Esophagus mucosa (tissue), 1 donor: ENCODE measurements around the gene USP47. TPM values are rescaled to one million over a fixed set of nuclear protein-coding genes. Genes with fewer than 3 reads are reported as not detected.
A peak's percentile ranks its signal among the peaks of the same experiment; 100 is the strongest.

ENCODE experiments used
- ATAC-seq: fragments of 200-7000 bp; cut with Tn5 transposase; one replicate; pipeline ENCODE4 v1.9.1; 2020
- total RNA-seq: library from RNA; stranded (reverse); gene quantifications from one replicate; pipeline ENCODE4 v1.2.4, GENCODE V29; 2023
- donor health status: DM: yes; HTN: yes; CAD: no.

The USP47 gene
- total RNA-seq, 1 donor from 2014 or later = 26.2 TPM

DNA sequence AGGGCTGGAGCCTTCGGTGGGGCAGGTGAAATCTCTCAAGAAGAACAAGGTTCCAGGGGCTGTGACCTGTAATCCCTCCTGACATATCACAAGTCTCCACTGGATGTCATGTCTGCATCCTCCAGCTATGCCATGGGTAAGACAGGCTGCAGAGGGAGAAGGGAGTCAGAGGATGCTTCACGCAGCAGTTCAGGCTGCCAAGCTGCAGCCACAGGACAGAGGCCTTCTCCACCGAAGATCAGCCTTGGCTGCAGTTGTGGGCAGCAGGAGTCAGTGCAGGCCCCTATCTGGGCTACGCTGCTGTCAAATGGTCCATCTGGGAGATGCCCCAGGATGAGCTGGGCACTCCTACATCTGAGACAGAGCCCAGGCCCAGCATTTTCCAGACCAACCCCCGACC lies 141.7 kb downstream of the USP47 start:
- no peak for ATAC-seq

DNA sequence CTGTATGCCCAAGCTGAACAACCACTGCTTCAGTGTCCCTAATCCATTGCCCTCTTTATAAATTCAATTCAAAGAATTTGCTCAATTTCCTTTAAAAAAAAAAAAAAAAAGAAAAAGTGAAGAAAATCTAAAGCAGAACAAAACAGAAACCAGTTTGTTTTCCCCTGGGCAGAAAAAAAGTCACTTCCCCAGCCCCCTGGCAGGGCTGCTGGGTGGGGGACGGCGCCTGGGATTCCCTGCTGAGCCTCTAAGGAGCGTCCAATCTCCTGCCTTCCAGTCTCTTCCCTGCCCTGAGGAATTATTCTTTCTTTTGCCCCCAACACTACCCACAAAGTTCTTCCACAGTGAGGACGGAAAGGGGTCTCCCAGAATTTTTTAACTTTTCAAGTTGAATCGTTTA lies 142.8 kb downstream of the USP47 start:
- no peak for ATAC-seq

DNA sequence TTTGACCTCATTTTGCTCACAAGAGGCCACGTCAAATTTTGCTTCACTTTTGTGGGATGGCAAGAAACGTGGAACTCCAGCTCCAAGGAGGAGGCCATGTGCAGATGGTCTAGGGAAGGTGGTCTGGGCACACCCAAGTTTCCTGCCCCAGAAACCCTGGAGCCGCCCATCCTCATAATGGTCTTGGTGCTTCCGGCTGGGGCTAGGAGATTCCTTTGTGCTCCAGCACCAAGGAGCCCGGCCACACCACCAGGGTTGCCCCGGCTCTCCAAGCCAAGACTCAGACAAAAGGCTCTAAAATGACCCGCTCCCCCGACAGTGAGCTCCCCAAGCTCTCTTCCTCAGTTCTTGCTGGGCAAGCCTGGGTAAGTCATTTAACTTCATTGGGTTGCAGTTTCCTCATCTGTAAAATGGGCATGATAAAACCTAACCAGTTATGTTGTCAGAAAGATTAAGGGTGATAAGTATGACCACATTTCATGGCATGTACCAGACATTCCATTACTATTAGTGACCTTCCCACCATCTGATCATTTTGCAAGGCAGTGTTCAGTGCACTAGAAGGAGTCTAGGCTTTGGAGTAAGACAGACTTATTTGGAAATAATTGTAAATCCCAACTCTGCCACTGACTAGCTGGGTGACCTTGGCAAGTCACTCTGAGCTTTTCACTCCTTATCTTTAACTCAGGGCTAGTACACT lies 143.4 kb downstream of the USP47 start:
- ATAC-seq = no peak

DNA sequence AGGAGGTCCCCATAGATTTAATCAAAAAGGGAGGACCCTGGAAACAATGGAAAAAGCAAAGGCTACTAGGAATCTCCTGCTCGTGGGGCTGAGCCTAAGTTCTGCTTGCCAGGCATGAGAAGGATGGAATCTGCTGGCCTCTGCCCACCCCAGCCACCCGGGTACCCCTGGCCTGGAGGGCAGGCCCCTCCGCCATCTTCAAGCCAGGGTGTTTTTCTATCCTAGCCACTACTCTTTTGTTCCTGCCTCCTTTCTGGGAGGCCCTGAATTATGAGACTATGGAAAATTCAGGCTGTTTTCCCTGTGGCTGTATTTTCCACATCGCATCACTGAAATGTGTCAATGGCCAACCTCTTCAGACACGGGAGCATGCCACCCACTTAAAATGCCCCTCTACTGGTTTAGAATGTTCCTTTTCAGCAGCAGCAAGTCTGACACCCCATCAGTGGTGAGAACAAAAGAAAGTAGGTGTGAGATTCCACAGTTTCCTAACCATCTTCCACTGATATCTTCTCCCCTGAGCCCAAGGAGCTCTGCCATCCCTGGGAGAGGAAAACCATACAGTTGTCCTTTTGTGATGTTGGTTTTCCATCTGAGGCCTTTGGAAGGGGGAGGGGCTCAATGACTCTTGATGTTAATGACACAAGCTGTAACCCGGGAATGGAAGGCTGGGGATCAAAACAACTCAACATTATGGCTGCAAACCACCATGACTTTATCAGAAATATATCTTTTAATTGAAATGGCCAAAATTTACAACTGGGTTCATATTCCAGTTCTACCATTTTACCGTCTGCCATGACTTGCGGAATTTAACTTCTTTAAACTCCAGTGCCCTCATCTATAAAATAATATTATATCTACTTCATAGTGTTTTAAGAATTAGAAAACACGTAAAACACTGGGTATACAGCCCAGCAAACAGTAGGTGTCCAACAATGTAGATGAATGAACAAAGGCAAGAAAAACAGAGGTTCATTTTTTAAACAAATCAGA lies 144.5 kb downstream of the USP47 start:
- no peak for ATAC-seq

DNA sequence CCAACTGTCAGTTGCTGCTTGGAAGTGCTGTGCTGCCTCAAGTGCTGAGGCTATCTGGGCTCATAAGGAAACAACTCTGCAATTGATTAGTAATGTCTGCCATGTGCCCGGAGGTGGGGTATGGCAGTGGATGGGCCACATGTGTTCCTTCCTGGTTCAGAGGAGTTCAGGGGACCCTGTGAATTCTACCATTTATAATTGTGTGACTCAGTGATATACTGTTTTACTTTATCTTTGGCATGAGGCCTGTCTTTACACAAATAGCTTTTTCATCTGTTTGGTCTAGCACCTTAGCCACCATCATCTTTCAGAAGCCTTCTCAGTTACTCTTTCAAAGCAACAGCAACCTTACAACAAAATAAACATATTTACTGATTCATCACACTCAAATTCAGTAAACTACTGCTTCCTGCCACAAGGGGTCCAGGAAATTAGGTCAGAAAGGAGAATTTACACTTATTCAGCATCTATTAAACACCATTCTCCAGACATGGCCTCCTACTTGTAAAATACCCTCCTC lies 145.8 kb downstream of the USP47 start:
- no peak for ATAC-seq

DNA sequence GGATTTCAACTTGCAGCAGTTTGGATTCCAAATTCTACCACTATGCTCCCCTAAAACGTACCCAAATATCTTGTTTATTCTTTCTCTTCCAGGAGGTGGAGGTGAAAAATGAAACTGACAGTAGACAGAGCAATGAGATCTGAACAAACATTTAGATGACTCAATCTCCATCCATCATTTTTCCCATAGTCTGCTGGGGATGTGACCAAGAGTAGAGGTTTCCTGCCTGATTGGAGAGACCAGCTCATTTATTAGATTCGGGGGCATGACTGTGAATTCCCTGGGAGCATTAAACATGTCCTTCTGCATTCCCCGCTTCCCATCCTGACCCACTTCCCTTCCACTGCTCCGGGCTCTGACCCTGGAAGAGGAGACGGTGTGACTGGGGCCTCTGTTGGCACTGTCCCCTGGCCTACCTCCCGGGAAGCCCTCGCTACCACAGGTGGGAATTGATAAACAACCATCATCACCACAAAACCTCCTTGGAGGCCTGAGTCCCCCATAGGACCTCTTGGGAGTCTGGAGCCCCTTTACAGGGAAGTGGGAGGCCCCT lies 146.4 kb downstream of the USP47 start:
- no peak for ATAC-seq

DNA sequence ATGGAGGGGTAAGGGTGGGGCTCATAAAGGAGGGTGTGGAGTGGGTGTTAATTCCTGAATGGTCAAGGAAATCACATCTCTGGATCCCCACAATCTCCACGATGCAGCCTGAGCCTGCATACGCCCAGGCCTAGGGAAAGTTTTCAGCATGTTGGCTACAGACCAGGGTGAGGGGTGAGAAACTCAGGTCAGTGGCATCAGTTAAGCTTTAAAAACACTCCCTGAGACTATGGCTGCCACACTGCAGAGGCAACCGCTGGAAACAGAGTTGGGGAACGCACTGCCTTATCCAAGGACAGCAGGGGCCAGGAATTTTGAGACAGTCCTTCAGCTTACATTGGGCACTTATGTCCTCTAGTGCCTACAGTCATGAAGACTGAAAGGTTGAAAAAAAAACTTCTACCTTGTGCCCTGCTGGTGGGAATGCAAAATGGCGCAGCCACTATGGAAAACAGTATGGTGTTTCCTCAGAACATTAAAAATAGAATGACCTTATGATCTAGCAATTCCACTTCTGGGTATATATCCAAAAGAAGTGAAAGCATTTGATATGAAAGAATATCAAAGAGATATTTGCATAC lies 147.0 kb downstream of the USP47 start:
- no peak for ATAC-seq

DNA sequence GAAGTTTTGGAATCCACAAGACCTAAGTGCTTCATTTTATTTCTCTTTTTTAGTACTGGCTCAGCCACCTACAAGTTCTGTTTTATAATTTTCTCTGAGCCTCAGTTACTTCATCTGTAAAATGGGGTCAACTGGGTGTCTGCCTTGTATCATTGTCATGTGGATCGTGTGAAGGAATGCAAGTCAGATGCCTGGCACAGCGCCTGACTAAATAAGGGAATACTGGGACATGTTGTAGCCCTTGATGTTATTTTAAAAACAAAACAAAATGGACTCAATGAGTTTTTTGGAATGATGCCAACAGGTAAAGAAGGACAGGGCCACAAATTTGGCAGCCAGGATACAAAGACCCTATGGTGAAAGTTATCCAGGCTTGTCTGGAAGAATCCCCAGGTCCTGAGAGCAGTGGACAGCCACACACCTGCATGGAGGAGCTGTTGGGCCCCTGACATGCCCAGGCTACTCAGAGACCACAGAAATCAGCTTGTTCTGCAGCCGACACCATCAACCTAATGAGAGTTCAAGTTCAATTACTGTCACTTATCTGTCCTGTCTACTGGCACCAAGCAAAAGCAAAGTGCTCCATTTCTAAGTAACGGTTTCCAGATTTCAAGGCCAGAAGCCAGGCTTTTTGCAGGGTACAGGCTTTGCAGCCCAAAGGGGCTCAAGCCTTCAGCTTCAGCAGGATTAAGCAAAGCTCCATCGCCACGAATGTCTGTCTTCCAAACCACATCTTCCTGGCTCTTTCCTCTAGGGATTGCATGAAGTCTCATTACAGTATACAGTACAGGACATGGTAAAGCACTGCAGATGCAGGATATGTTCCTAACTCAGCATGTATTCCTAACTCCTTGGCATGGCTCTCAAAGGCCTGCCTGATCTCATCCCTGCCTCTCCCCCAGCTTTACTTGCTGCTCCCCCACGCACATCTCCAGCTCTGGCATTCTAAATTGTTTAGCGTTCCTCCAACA lies 148.3 kb downstream of the USP47 start:
- no peak for ATAC-seq

DNA sequence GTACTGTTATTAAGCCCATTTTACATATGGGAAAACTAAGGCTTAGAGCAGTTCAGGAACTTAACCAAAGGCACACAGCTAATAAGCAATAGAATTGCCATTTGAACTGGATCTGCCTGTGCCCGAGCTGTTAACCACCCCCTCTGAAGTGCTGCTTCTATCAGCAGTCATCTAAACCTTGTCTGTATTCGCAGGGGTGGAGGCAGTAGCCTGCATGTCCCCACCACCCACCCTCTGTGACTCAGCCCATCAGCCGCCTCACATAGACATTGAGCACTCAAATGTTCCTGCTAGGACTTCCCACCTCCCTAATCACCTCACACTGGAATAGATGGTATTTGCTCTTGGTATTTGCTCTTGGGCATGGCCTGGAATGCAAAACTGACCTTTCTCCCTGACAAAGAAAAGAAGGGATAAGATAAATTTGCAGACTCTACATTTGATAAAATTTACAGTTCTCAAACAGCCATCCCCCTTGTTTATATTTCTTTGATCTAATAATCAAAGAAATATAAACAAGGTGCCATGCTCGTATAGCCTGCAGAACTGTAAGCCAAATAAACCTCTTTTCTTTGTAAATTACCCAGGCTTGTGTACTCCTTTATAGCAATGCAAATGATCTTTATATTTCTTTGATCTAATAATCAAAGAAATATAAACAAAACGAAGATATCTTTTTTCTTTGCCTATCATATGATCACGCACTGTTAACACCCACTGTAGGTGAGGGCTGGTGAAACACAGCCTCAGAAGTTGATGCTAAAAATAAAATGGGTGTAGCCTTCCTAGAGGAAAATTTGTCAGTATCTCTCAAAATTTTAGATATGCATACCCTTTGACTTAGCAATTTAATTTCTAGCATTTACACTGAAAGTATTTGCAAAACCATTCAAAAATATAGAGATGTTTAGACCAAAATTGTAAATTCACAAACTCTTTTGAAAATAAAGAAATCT lies 150.8 kb downstream of the USP47 start:
- no peak for ATAC-seq

DNA sequence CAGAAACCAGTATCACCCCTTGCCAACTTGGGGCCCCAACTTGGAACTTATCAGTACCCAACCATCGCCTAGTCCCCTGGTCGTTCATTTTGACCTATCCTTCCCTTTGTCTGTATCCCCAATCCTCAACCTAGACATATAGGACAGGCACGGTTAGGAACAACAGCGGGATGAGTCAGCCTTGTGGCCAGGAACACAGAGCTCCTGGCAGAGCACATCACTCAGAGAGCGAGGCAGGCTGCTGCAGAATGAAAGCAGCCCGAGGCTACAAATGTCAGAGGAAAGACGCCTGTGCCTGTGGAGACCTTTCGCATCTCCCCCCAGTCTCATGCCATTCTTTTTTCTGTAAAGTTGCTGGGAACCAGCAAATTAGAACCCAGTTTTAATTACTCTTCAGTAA lies 152.1 kb downstream of the USP47 start:
- ATAC-seq = peak; percentile 75

DNA sequence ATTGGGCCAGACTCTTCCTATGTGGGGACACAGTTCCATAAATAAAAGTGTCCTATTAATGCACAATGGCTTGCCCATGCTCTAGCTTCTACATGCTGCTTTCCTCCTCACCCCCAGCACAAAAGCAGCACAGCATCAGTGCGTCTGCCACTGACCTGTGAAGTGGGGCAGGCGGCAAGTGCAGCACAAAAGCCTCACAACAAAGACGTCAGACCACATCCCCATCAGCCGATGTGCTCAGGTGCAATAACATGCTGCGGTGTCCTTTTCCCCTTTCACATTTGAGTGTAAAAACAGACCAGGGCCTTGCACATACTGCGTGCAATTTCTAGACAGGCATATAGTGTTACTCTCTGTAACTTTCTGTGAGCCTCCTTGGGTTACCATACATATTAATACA lies 153.8 kb downstream of the USP47 start:
- no peak for ATAC-seq

DNA sequence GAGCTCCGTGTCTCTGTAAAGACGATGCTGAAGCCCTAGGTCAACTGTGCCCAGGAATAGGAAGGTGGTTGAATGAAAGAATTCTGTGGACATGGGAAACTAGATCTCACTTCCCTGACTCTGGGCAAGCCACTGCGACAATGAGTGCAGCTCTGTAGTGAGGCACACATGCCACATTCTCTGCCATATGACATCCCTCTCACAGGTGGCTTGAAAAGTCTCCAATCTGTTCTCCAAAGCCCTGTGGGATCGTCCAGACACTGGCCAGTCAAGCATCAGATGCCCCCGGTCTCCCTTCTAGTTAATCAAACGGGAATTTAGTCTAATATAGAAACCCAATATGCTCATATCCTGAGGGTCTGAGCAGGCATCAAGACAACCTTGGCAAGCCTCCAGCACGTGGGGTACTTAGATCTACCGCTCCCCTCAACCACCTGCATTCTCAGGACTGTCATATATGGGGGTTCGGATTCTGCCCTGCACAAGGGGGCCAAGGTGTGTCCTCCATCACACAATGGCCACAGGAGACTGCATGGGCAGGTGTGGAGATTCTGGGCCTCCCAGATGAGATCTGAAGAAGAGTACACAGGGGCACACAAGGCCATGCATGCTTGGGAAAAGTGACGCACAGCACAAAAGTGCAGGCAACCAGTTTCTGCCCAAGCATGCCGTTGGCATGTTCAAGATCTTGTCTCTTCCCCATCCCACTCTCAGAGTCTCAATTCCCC lies 154.7 kb downstream of the USP47 start:
- ATAC-seq = peak; percentile 46

DNA sequence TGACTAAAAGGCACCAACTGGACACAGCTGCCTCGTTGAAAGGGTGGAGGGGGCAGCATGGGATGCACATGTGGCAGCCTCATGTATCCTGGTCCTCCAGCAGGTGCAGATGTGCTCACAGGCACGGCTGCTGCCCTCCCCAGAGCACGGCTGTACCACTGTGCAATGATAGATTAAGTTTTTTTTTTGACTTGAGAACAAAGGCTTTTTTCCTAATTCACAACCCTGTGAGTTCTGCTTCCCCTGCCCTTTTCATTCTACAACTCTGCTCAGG lies 155.2 kb downstream of the USP47 start:
- ATAC-seq = no peak

DNA sequence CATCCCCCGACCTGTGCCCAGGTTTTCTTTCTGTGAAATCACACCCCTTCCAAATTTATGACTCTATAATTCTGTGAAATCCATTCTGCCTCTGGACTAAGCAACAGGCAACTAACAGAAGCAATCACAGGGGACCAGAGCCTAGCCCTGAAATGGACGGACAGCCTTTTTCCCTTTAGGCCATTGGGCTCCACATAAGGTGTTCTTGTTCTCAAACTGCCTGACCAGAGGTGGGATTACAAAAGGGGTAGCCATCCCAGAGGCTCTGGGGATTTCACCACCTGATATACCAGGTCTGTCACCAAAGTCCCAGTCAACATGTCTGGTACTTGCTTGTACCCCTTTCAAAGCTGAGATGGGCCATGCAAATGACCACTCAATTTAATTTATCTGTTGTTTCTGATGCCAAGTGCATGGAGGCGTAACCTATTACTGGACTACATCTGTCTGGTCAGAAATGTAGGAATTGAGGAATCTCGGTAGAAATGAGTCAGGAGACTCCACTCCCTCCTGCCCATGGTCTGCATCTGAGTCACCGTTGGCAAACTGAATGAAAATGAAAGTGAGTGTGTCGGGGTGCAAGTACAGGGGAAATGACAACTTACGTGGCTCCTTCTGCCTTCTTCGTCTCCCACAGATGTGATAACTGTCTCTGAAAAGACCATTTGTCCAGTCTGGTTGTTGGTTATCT lies 156.5 kb downstream of the USP47 start:
- peak; percentile 22 for ATAC-seq

DNA sequence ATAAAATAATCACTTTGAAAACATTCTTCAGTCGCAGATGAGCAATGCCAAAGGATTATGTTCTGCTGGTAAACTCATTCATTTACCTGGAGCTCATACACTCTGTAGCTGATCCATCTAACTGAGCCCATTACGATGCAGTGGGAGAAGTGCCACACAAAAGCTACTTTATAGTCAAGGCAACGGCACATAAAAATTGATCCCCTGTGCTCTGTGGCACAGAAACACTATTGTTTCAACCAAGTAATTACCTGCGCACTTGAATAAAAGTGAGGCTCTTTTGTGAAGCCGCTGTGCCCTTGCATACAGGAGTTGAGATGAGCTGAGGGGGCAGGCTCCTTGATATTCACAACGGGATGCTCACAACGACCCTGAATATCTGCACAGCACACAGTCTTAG lies 159.4 kb downstream of the USP47 start:
- ATAC-seq = no peak

DNA sequence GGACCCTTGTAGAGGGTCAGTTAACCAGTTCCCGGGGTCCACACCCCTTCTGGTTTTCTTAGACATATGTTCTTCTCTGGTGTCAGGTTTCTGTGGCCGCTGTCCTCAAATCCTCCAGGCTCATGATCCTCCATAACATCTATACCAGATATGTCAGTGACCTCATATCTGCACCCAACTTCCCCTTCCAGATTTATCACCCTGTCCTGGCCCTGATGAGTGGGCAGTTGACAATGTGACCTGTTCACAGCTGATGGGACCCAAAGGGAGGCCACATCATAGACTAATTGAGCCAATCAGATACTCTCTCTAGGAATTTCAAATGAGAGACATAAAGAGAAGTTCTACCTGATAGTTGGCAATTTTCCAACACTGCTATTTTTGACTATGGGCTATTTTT lies 161.6 kb downstream of the USP47 start:
- ATAC-seq = no peak

DNA sequence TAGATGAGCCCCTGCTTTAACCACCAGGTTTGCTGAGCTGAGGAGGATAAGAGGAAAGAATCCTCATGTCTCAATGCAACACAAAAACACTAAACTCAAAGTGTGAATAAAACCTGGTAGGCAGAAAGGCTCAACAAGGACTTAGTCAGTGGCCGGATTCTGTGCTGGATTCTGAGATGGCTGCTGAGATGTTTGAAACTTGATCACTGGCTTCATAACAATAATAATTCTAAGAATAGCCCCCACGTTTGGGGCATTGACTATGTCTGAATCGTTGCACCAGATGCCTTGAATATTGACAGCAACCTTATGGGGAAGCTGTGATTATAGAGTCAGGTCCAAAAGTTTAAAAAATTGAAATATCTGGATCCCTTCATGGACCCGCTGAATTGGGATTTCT lies 162.0 kb downstream of the USP47 start:
- no peak for ATAC-seq

DNA sequence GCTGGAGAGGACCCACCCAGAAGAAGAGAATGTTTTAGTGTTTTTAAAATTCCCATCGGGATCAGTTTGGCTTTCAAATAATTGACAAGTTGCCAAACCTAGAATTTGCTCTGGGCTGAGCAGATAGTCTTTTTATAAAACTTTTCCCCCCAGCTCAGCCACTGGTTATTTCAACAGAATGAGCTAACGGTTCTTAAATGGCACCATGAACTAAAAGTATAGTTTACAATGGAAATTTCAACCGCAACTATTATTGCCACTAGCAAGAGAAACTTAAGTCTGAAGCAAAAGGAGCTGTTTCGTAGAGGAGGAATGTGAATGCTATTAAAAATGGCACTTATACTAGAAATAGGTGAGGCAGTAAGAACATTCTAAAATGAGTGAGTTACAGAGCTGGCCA lies 163.3 kb downstream of the USP47 start:
- no peak for ATAC-seq

DNA sequence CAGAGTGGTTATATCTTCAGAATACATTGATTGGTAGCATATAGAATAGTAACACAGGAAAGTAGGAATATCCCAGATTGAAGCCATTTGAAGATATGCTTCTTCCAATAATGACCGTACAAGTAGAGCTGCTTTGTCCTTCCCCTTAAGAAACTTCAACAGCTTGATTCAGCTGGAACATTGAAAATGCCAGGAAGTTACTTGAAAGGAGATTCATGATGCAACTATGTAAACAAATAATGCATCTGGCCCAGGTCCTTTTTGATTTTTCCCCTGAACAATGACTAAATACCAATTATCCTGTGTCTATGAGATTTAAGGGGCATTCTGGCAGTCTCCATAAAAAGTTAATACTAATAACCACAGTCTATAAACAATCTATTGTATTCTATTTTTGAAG lies 163.7 kb downstream of the USP47 start:
- no peak for ATAC-seq
